Mesenchymal stem cell (in vitro differentiated cells and primary cell): ENCODE results near the gene HCFC1R1.

Experiments
- DNase-seq: peaks from one replicate; pipeline ENCODE4 v3.0.0-alpha.2; 2013
- H2AFZ ChIP-seq: one replicate; pipeline ENCODE4 v1.6.1; 2013; ENCODE audit warnings: low read depth, mild to moderate bottlenecking, control low read depth, inconsistent platforms, low read length, moderate library complexity
- H2AK5ac ChIP-seq: 2 replicates; pipeline ENCODE4 v1.6.1; 2013; ENCODE audit warnings: low read length, moderate library complexity, mild to moderate bottlenecking, inconsistent platforms; ENCODE audit not compliant: severe bottlenecking
- H2BK120ac ChIP-seq: one replicate; pipeline ENCODE4 v1.6.1; 2013; ENCODE audit warnings: low read depth, mild to moderate bottlenecking, inconsistent platforms, low read length, moderate library complexity
- H2BK12ac ChIP-seq, 2 experiments: one replicate each; pipeline ENCODE4 v1.6.1; 2013; ENCODE audit warnings: inconsistent platforms in 2 of 2, low read length in 2 of 2, mild to moderate bottlenecking in 2 of 2, moderate library complexity in 2 of 2, control low read depth in 1 of 2
- H2BK15ac ChIP-seq: one replicate; pipeline ENCODE4 v1.6.1; 2013; ENCODE audit warnings: mild to moderate bottlenecking, low read depth, inconsistent platforms; ENCODE audit not compliant: poor library complexity, severe bottlenecking
- H2BK5ac ChIP-seq: 2 replicates; pipeline ENCODE4 v1.6.1; 2013; ENCODE audit warnings: low read depth, mild to moderate bottlenecking, low read length, control low read depth, inconsistent platforms; ENCODE audit not compliant: poor library complexity, severe bottlenecking
- H3K14ac ChIP-seq, 2 experiments: one replicate each; pipeline ENCODE4 v1.6.1; 2013; ENCODE audit warnings: inconsistent platforms in 2 of 2, low read length in 2 of 2, control low read depth in 1 of 2, mild to moderate bottlenecking in 1 of 2, moderate library complexity in 1 of 2
- H3K18ac ChIP-seq, 2 experiments: one replicate each; pipeline ENCODE4 v1.6.1; 2013; ENCODE audit warnings: inconsistent platforms in 2 of 2, low read length in 2 of 2, control low read depth in 1 of 2, low read depth in 1 of 2, mild to moderate bottlenecking in 1 of 2
- H3K23ac ChIP-seq, 2 experiments: one replicate each; pipeline ENCODE4 v1.6.1; 2013; ENCODE audit warnings: inconsistent platforms in 2 of 2, low read length in 2 of 2, mild to moderate bottlenecking in 2 of 2, moderate library complexity in 2 of 2, control low read depth in 1 of 2
- H3K27ac ChIP-seq: 2 replicates; pipeline ENCODE4 v1.5.1; 2013; ENCODE audit warnings: mild to moderate bottlenecking, moderate library complexity, low read length, control low read depth, inconsistent platforms; ENCODE audit not compliant: poor library complexity, severe bottlenecking
- H3K27me3 ChIP-seq, 2 experiments: 2 replicates each; pipeline versions ENCODE4 v1.6.1 to v1.7.0; 2013; ENCODE audit warnings: low read length in 2 of 2, mild to moderate bottlenecking in 2 of 2, moderate library complexity in 2 of 2, control low read depth in 1 of 2, inconsistent platforms in 1 of 2; ENCODE audit not compliant: control insufficient read depth in 1 of 2, insufficient read depth in 1 of 2
- H3K36me3 ChIP-seq, 2 experiments: 2 replicates each; pipeline versions ENCODE4 v1.6.1 to v1.7.0; 2013; ENCODE audit warnings: low read length in 2 of 2, control low read depth in 1 of 2, inconsistent platforms in 1 of 2, low read depth in 1 of 2, mild to moderate bottlenecking in 1 of 2; ENCODE audit not compliant: insufficient read depth in 2 of 2, control insufficient read depth in 1 of 2
- H3K4ac ChIP-seq, 2 experiments: one replicate each; pipeline ENCODE4 v1.6.1; 2013; ENCODE audit warnings: inconsistent platforms in 2 of 2, low read length in 2 of 2, mild to moderate bottlenecking in 2 of 2, moderate library complexity in 2 of 2, control low read depth in 1 of 2, low read depth in 1 of 2
- H3K4me1 ChIP-seq: 2 replicates; pipeline ENCODE4 v1.6.1; 2013; ENCODE audit warnings: low read depth, low read length, control low read depth; ENCODE audit not compliant: control insufficient read depth, insufficient read depth
- H3K4me2 ChIP-seq: 2 replicates; pipeline ENCODE4 v1.6.1; 2013; ENCODE audit warnings: low read length, mild to moderate bottlenecking, inconsistent platforms; ENCODE audit not compliant: poor library complexity, severe bottlenecking
- H3K4me3 ChIP-seq, 2 experiments: 2 replicates each; pipeline versions ENCODE4 v1.5.1 to v1.7.0; 2013; ENCODE audit warnings: low read length in 2 of 2, mild to moderate bottlenecking in 2 of 2, control low read depth in 1 of 2, low read depth in 1 of 2; ENCODE audit not compliant: insufficient read depth in 1 of 2
- H3K79me1 ChIP-seq: replicated peaks from 2 replicates; pipeline ENCODE4 v1.6.1; 2013; ENCODE audit warnings: mild to moderate bottlenecking, control low read depth, low read length, inconsistent platforms; ENCODE audit not compliant: poor library complexity, severe bottlenecking
- H3K9ac ChIP-seq: 2 replicates; pipeline ENCODE4 v1.7.0; 2013; ENCODE audit warnings: mild to moderate bottlenecking, low read length, moderate library complexity
- H3K9me3 ChIP-seq: 2 replicates; pipeline ENCODE4 v1.7.0; 2013; ENCODE audit warnings: mild to moderate bottlenecking, low read length; ENCODE audit not compliant: control insufficient read depth
- H4K8ac ChIP-seq: one replicate; pipeline ENCODE4 v1.6.1; 2013; ENCODE audit warnings: inconsistent platforms, mild to moderate bottlenecking, low read length, moderate library complexity
- H4K91ac ChIP-seq: one replicate; pipeline ENCODE4 v1.6.1; 2013; ENCODE audit warnings: mild to moderate bottlenecking, low read length, inconsistent platforms
- WGBS: methylation state at CpG from one replicate; pipeline ENCODE4 v1.1.7; 2013; ENCODE audit warnings: mixed read lengths; 5-methylcytosine and 5-hydroxymethylcytosine counted together

HCFC1R1 gene

DNA sequence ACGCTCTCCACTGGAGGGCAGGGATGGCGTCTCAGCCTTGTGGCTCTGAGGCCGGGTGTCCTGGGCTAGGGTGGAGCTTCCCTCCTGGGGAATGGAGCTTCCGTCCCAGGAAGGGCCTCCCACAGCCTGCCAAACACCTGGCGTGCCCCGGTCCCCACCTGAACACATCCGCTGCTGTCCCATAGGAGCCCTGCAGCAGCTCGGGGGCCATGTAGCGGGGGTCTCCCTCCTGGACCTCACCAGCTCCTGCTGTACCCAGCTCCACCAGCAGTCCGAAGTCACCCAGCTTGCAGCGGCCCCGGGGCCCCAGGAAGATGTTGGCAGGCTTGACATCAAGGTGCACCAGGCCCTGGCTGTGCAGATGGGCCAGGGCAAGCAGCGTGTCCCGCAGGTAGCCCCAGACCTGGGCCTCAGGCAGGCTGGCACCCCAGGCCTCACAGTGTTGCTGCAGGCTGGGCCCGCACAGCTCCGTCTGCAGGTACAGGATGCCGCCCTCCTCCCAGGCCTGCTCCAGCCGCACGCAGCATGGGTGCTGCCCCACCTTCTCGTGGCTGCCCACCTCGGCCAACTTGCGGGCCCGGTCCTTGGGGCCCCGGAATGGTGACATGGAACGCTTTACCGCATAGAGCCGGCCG, 48.5 kb downstream of the HCFC1R1 start:
- DNase-seq = no peak
- Histone ChIP-seq H2BK5ac (no peak overlapping the region), H2BK15ac (no peak overlapping the region), H3K79me1 (peaks cover 21% of the 10 kb centered on the region), H3K4me2 (no peak overlapping the region), H4K91ac (no peak overlapping the region), H3K23ac (no peak overlapping the region), H2AFZ (no peak overlapping the region), H4K8ac (no peak overlapping the region), H3K14ac (no peak overlapping the region), H2AK5ac (no peak overlapping the region), H3K9ac (no peak overlapping the region), H3K27me3 (no peaks in the 10 kb centered on the region), H3K9me3 (no peaks in the 10 kb centered on the region), H3K4me1 (peaks cover 33% of the 10 kb centered on the region), H2BK12ac (no peak overlapping the region), H2BK120ac (no peak overlapping the region), H3K4ac (no peak overlapping the region), H3K36me3 (peaks cover 0 to 52% of the 10 kb centered on the region in 2 experiments), H3K27ac (no peak overlapping the region), H3K18ac (no peak overlapping the region), H3K4me3 (no peak overlapping the region)
- WGBS = 96% methylated on average over 28 of the region's 28 CpGs

DNA sequence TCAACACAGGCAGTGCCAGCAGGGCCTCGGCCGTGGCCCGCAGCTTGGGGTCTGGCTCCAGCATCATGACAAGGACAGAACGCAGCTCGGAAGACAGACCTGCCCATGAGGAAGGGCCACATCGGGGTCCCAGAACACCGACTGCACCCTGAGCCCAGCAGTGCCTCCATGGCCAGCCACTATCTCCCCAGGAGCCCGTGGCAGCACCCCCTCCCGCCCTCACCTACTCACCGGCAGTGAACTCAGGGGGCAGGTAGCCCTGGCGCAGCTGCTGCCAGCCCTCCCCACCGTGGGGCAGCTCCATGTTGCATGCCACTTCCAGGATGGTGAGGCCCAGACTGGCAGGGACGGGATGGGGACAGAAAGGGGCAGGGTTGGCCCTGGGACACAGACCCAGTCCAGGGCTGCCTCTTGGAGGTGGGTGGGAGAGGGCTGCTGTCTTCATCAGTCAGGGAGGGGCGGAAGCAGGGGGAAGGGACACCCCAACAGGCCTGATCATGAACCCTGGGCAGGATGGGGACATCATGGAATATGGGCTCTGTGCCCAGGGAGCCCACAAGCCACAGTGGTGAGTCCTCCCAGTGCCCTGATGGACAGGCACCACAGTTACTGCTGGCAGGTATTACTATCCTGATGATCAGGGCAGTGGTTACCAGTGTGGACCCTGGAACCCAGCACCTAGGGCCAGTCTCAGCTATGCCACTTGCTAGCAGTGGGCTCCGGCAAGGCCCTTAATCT, 49.3 kb downstream of the HCFC1R1 start:
- Histone ChIP-seq H2BK15ac (no peak overlapping the region), H2BK5ac (no peak overlapping the region), H3K36me3 (peaks cover 0 to 52% of the 10 kb centered on the region in 2 experiments), H2BK12ac (no peak overlapping the region), H3K23ac (no peak overlapping the region), H4K91ac (no peak overlapping the region), H2AFZ (no peak overlapping the region), H3K9ac (no peak overlapping the region), H3K4me1 (peaks cover 32% of the 10 kb centered on the region), H3K18ac (no peak overlapping the region), H3K14ac (no peak overlapping the region), H3K4me2 (no peak overlapping the region), H2AK5ac (no peak overlapping the region), H3K9me3 (no peaks in the 10 kb centered on the region), H3K79me1 (peaks cover 22% of the 10 kb centered on the region), H4K8ac (no peak overlapping the region), H3K4me3 (no peak overlapping the region), H3K27ac (no peak overlapping the region), H3K4ac (no peak overlapping the region), H2BK120ac (no peak overlapping the region), H3K27me3 (no peaks in the 10 kb centered on the region)
- DNase-seq = no peak
- WGBS = 96% methylated on average over 14 of the region's 15 CpGs

DNA sequence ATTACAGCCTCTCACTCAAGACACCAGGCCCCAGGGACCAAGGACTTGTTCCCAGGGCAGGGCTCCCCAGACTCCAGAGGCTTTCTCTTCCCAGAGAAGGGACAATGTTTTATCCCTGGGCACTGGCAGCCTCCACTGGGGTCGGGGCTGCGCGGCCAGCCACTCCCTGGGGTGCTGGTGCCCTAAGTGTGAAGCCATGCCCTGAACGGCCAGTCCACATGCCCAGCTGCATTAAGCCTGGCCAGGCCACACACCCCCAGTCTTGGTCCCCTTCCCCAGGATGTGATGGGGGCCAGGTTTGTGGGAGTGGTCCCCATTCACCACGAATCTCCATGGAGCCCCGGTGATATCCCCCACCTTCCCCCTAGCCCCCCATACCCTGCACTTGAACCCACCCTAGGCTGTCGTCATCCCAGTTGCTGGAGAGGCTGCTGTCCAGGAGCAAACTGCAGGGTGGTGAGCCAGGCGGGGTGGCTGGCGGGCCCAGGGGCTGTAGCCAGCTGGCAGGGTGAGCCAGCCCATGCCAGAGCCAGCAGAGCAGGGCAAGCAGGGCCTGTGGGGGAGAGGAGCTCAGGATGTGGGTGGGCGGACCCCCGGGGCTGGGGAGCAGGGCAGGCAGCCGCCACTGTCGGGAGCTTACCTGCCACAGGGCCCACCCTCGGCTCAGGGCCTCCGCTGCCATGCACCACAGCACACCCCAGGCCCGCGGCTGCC, 50.0 kb downstream of the HCFC1R1 start:
- H3K4ac ChIP-seq = no peak overlapping the region
- H4K8ac ChIP-seq = no peak overlapping the region
- H4K91ac ChIP-seq = no peak overlapping the region
- peaks cover 0 to 1% of the 10 kb centered on the region in 2 experiments for H3K27me3 ChIP-seq
- H3K9ac ChIP-seq = no peak overlapping the region
- no peak overlapping the region for H2AFZ ChIP-seq
- H2BK15ac ChIP-seq = no peak overlapping the region
- no peak overlapping the region for H2BK5ac ChIP-seq
- WGBS = 95% methylated on average over 14 of the region's 17 CpGs
- H2BK12ac ChIP-seq = no peak overlapping the region
- no peak overlapping the region for H2AK5ac ChIP-seq
- H3K9me3 ChIP-seq = no peaks in the 10 kb centered on the region
- peaks cover 0 to 52% of the 10 kb centered on the region in 2 experiments for H3K36me3 ChIP-seq
- no peak overlapping the region for H3K23ac ChIP-seq
- no peak for DNase-seq
- H3K18ac ChIP-seq = no peak overlapping the region
- peaks cover 35% of the 10 kb centered on the region for H3K4me1 ChIP-seq
- no peak overlapping the region for H2BK120ac ChIP-seq
- H3K79me1 ChIP-seq = peaks cover 18% of the 10 kb centered on the region
- no peak overlapping the region for H3K4me2 ChIP-seq
- peak overlapping the region in 1 of 2 experiments; percentile 29 for H3K4me3 ChIP-seq
- no peak overlapping the region for H3K14ac ChIP-seq
- no peak overlapping the region for H3K27ac ChIP-seq

DNA sequence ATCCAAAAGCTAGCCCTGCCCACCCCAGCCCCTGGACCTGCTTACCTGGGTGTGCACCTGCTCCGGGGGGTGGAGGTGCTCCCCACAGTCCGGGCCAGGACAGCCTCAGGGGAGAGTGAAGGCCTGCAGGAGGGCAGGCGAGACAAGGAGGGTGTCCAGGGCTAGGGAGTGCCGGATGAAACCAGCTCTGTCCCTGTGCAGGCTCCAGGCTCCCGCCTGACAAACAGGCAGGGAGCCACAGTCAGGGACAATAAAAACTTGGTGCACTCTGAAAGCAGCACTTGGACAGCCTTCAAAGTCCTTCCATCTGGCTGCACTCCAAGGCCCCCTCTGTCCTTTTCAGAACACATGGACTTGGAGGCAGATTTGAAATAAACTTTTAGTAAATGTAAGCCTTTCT, 50.6 kb downstream of the HCFC1R1 start:
- no peak overlapping the region for H2AFZ ChIP-seq

More for the DNA sequence above, 50.6 kb downstream of the HCFC1R1 start:
- Histone ChIP-seq H2BK12ac (no peak overlapping the region), H3K4ac (no peak overlapping the region), H3K9ac (no peak overlapping the region), H4K8ac (no peak overlapping the region), H4K91ac (no peak overlapping the region), H3K27ac (no peak overlapping the region), H2BK5ac (no peak overlapping the region), H3K4me1 (peaks cover 39% of the 10 kb centered on the region), H2AK5ac (no peak overlapping the region), H3K23ac (no peak overlapping the region), H3K9me3 (no peaks in the 10 kb centered on the region), H3K14ac (no peak overlapping the region), H3K18ac (no peak overlapping the region), H3K79me1 (peaks cover 17% of the 10 kb centered on the region), H3K27me3 (peaks cover under 1 to 8% of the 10 kb centered on the region in 2 experiments), H3K36me3 (peaks cover 0 to 52% of the 10 kb centered on the region in 2 experiments), H2BK15ac (no peak overlapping the region), H3K4me3 (no peak overlapping the region), H2BK120ac (no peak overlapping the region), H3K4me2 (no peak overlapping the region)
- 89% methylated on average over 5 of the region's 5 CpGs for WGBS
- DNase-seq = no peak
